Fibroblast of lung (primary cell): ENCODE data around the gene FHAD1.
"Not testable (repeated sequence)": the region's sequence is repeated elsewhere in the genome, so short reads cannot be mapped to it uniquely, and the experiment has no call there.

Source experiments
- EZH2 ChIP-seq: IDR thresholded peaks from 2 replicates; pipeline ENCODE4 v1.5.1; 2012; ENCODE audit warnings: low read length, control low read depth, mild to moderate bottlenecking; ENCODE audit errors: missing control alignments
- TF ChIP-seq, protein P1 (sequence below), 2 donors: IDR thresholded peaks in 1 of 2; conservative IDR thresholded peaks in 1 of 2; 1 replicate in 1 of 2; 2 replicates in 1 of 2; pipeline ENCODE4 v1.5.1; 2011 to 2012; ENCODE audit warnings: low read length in 2 of 2, control low read depth in 1 of 2, inconsistent platforms in 1 of 2, low read depth in 1 of 2, mild to moderate bottlenecking in 1 of 2

DNA sequence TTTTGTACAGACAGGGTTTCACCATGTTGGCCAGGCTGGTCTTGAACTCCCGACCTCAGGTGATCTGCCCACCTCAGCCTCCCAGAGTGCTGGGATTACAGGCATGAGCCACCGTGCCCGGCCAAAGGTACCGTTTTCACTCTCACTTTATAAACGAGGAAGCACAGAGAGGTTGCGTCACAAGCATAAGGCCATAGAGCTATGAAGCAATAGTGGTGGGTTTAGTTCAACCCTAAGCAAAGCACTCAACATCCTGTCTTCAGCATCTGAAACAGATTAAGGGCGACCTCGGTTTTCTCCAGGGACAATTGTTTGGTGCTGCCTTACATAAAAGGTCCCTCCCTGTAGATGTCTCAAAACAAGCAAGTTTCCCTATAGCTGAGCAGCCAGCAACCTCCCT is 187.7 kb downstream of the FHAD1 start:
- TF ChIP-seq, protein P1, sequence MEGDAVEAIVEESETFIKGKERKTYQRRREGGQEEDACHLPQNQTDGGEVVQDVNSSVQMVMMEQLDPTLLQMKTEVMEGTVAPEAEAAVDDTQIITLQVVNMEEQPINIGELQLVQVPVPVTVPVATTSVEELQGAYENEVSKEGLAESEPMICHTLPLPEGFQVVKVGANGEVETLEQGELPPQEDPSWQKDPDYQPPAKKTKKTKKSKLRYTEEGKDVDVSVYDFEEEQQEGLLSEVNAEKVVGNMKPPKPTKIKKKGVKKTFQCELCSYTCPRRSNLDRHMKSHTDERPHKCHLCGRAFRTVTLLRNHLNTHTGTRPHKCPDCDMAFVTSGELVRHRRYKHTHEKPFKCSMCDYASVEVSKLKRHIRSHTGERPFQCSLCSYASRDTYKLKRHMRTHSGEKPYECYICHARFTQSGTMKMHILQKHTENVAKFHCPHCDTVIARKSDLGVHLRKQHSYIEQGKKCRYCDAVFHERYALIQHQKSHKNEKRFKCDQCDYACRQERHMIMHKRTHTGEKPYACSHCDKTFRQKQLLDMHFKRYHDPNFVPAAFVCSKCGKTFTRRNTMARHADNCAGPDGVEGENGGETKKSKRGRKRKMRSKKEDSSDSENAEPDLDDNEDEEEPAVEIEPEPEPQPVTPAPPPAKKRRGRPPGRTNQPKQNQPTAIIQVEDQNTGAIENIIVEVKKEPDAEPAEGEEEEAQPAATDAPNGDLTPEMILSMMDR (conservative IDR thresholded peaks at IDR 0.05 in 1 of 2, IDR thresholded peaks at IDR 0.05 in 1 of 2; ENCODE audit: low read depth in 1 of 2, low read length in 2 of 2): not testable (repeated sequence)
- not testable (repeated sequence) for TF ChIP-seq EZH2
